HG03457 (cell line): ENCODE data around the gene MAPKAP1.
"Not testable (repeated sequence)": the region's sequence is repeated elsewhere in the genome, so short reads cannot be mapped to it uniquely, and the experiment has no call there.

Source experiments
- ATAC-seq: cut with Tn5 transposase; IDR thresholded peaks from one replicate; pipeline ENCODE4 v1.9.1; 2021; ENCODE audit warnings: moderate number of reproducible peaks; ENCODE audit not compliant: unreplicated experiment

The MAPKAP1 gene

GRCh38 chr9:125421166-125421565 is 285.8 kb downstream of the MAPKAP1 start:
- no peak for ATAC-seq

DNA sequence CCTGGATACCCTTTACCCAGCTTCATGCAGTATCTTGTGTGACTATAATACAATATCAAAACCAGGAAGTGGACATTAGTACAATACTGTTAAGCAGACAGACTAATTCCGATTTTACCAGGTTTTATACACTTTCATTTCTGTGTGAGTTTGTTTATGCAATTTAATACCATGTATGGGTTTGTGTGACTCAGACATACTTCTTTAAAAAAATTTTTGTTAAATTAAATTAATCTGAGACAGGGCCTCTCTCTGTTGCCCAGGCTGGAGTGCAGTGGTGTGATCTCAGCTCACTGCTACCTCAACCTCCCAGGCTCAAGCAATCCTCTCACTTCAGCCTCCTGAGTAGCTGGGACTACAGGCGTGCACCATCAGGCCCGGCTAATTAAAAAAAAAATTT is 288.6 kb downstream of the MAPKAP1 start:
- ATAC-seq, result no peak

DNA sequence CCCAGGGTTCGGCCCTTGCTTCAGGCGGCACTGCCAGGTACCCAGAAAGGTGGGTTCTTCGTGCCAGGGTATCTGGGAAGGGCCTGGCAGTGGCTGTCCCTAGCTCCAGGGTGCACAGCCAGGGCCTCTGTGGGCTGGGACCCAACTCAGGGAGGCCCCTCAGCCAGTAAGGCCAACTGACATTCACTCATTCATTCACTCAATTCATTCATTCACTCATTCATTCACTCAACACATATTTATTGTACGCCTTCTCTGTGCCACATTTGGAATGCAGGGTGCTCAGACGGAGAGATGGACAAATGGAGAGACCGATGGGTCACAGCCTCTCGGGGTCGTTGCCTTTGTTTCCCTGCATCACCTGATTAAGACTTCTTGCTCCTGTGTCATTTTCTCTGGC is 290.5 kb downstream of the MAPKAP1 start:
- ATAC-seq, result no peak

DNA sequence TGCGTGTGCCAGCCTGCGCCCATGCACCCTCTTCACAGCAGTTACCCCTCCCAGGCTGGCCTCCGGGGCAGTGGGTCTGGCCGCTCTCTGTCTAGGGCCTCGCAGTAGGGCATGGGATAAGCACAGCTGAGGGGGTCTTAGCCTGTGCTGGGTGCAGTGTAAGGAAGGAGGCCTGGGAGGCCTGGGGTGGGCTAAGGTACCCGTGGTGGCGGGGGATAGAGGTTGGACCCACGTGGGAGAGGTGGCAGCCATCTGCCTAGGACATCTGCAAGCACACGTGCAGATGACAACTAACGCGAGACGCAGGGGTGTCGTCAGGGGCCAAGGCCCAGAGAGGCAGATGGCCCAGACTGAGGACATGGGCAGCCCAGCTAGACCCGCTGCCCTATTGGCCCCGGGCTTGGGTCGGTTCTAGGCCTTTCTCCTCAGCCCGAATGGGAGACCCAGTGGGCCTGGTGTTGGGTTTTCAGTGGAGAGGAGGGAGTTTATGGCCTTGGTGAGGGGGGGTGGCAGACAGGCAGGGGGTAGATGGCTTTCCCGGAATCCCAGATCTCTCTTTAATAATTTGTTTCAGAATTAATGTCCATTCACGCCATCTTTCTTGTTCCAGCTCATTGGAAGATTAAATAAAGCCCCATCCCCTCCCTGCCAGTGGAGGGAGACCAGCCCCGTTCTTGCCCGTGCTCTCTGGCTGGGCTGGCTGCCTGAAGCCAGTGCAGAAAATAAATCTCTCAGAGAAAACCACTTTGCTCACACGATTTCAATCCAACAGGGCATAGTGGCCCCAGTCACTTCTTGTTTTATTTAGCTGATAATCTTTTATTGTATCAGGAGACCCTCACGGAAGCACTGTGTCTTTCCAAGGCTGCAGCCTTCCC is 291.2 kb downstream of the MAPKAP1 start:
- ATAC-seq, result no peak

DNA sequence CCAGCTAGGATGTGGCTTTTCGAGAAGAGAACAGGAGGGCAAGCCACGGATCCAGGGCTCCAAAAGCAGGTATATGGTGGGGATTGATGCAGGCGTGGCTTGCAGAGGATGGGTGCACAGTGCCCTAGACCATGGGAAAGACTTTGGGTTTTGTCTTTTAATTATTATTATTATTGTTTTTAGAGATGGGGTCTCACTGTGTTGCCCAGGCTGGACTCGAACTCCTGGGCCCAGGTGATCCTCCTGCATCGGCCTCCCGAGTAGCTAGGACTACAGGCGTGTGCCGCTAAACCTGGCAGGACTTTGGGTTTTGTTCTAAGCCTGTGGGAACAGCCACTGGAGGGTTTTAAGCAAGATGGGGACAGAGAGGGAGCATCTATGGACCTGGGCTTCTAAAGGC is 293.4 kb downstream of the MAPKAP1 start:
- ATAC-seq, result no peak

DNA sequence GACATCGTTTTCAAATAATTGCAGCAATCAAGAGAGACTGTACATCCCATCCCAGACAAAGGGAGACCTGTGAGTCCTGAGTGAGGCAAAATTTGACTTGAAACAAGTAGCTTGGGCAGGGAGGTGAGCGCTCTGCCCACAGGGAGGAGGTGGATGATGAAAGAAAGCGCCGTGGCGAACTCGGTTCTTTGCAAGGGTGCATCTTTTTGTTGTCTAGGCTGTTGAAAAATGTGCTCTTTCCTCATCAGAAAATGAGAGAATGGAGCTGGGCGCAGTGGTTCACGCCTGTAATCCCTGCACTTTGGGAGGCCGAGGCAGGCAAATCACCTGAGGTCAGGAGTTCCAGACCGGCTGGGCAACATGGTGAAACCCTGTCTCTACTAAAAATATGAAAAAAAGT is 294.8 kb downstream of the MAPKAP1 start:
- no peak for ATAC-seq

DNA sequence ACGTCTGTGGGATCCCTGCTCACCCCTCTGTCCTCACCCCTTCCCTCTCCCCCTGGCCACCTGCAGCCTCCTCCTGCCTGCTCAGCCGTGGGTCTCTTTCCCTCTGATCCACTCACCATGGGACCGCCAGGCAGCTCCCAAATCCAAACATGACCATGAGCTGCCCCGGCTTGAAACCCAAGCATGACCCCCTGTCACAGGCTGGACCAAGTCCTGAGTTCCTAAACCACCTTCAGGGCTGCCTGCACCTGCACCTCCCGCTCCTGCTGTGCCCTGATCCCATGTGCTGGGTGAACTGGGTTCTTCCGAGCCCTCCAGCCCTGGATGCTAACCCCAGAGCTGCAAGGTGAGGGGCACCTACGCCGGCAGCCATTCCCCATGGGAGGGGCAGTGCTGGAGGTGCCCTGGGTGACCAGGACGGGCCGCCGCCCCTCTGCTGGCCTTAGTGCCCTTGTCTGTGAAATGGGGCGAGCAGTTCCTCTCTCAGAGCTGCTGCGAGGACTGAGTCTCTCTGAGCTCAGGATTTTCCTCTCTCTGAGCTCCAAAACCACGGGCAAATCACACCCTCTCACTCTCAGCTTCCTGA is 295.7 kb downstream of the MAPKAP1 start:
- no peak for ATAC-seq

DNA sequence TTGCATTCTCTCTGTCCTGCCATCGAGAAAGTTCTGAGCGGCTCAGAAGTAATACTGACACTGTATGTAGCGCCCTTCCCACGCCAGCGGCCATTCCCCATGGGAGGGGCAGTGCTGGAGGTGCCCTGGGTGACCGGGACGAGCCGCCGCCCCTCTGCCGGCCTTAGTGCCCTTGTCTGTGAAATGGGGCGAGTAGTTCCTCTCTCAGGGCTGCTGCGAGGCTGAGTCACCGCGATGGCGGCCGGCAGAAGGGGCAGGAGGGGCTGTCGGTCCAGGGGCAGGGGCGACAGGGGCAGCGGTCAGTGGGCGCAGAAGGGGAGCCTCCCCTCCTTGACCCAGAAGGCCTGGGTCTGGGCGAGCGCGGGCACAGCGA is 296.5 kb downstream of the MAPKAP1 start:
- no peak for ATAC-seq

DNA sequence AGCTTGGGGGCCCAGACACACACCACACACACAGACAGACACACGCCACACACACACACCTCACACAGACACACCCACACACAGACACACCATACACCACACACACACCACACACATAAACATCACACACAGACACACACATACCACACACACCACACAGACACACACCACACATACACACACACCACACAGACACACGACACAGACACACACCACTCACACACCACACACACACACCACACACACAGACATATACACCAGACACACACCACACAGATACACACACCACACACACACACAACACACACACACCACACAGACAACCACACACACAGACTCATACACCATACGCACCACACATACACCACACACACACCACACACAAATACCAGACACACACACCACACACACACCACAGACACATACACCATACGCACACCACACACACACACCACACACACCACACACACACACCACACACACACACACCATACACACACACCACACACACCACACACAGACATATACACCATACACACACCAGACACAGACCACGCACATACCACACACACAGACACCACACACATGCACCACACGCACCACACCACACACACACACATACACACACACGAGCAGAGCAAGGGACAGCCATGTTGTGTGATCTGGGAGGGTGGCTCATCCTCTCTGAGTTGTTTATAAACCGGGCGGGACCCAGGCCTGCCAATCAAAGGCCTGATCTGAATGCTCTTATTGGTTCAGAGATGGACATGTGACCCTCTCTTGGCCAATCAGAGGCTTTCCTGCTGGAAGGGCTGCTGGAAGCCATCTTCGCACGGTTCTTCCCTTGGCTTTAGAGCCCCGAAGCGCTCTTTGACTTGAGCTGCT is 297.1 kb downstream of the MAPKAP1 start:
- ATAC-seq, result no peak

DNA sequence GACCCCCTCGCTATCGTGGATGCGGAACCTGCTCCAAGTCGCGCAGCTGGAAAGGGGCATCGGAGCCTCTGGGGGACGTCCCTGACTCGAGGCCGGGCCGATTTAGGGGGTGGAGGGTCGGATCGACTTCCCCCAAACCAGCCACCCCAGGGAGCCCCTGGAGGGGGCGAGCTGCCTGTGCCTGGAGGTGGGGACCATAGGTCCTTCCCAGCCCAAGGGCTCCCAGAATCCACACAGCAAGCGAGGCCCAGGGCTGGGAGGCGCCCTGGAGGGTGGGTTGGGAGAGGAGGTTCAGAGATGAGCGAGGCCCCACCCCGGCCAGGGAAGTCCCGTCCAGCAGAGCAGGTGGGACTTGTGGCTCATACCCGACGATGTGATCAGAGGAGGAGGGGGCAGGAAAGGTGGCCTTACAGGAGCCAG is 297.8 kb downstream of the MAPKAP1 start:
- no peak for ATAC-seq

GRCh38 chr9:125407974-125408900 is 298.8 kb downstream of the MAPKAP1 start:
- ATAC-seq, result no peak

DNA sequence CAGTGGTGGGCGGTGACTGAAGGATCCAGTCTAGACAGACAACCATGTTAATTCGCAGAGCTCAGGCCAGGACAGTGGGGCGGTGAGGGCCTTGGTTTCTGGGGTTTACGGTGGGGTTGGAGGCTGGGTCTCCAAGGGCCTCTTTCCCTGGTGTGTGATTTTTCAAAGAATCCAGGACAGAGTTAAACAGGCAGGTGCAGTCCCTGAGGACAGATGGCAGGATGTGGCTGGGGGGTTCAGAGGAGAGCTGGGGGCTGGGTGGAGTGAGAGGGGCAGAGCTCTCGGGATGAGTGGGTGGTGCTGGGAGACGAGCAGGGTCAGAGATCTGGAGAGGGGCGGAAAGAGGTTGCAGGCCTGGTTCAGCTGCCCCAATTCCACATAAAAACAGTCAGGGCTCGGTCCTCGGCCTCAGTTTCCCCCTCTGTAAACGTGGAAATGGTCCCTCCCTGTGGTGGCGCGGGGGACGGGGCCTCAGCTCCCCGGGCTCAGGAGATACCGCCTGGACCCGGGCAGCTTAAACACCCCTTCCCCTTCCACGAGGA is 299.5 kb downstream of the MAPKAP1 start:
- ATAC-seq, result no peak

GRCh38 chr9:125406810-125407087 is 300.3 kb downstream of the MAPKAP1 start:
- ATAC-seq, result no peak

DNA sequence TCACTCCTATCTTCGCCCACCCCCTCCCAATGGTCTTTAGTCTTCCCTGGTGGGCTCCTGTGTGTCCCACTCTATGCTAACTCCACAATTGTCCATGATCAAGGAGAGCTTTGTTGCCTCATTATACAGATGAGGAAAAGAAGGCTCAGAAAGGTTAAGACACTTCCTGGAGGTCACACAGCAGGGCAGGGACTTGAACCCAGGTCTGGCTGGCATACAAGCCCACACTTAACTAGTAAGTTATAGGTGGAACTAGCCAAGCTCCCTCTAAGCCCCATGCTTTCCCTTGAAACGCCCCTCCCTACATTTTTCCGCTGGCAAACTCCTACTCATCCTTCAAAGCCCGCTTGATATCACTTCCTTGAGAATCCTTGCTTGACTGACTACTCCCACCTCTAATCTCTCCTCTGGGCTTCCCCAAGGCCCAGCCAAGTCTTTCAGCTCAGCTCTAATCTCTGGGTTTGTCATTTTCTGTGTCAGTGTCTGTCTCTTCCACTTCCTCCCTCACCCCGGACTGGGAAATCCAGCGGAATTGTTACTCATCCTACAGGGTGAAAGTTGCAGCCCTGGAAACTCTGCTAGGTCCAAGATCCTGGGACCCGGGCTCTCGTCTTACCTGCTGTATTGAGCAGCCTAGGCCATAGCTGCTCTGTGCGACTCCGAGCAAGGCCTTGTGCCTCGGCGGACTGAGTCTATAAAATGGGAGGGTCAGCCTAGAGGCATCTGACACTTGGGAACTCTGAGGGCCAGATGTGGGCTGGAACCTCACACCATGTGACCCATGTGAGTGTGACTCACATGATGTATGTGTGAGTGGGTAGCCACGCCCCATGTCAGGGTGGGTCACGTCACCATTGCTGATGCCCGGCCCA is 300.8 kb downstream of the MAPKAP1 start:
- ATAC-seq, result no peak

DNA sequence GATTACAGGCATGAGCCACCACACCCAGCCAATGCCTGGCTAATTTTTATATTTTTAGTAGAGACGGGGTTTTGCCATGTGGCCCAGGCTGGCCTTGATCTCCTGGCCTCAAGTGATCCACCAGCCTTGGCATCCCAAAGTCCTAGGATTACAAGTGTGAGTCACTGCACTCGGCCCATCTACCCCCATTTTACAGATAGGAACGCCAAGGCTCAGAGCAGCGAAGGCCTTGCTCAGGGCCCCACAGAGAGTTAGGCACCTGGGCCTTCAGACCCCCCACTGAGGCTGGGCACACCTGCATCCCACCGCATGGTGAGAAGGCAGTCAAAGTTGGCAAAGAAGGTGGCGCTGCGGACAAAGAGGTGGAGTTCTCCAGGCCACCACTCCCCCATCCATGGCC is 302.3 kb downstream of the MAPKAP1 start:
- no peak for ATAC-seq

DNA sequence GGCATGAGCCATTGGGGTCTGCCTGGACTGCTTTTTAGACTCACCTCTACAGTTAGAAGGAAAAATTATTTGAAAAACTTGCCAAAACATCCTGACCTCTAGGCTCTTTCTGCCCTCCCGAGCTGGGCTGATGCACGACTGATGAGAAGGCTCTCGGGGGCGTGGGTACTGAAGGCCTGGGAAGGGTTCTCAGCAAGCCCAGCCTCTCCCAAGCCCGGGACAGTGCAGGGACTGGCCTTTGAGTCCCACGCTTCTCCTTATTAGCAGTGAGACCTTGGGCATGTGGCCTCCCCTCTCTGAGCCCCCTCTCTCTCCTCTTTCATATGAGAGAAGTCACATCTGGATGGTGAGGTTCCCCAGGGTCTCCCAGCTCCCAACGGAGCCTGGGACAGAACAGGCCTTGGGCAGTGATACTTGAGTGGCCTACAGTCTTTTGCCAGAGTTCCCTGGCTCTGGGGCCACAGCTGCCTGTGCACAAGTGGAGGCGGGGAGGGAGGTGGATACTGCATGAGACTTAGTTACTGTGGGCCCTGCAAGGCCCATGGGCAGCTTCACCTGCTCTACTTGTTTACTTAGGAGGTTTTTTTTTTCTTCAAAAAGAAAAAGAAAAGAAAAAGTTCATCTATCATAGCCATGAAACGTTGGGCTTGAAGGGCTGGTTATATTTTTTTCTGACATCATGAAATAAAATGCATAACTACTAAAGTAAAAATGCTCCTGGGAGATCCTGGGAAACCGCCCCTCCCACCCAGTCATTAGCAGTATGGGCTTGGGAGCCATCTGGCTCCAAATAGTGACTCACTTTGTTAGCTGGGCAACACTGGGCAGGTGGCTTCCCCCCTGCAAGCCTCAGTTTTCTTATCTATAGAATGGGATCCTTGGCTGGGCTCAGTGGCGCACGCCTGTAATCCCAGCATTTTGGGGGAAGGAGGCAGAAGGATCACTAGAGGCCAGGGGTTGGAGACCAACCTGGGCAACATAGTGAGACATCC is 306.0 kb downstream of the MAPKAP1 start:
- ATAC-seq, result no peak

GRCh38 chr9:125400232-125400631 is 306.8 kb downstream of the MAPKAP1 start:
- not testable (repeated sequence) for ATAC-seq

GRCh38 chr9:125399666-125400065 is 307.3 kb downstream of the MAPKAP1 start:
- ATAC-seq, result no peak
